Stimulated activated CD8-positive, alpha-beta memory T cell treated with anti-CD3 and anti-CD28 coated beads, Interleukin-15, amount 100 ng/mL, for 4 hours (primary cell): ENCODE measurements around the gene IYD.

Source experiments
- DNase-seq, 2 donors: peaks; one replicate each; pipeline ENCODE4 v3.0.0-alpha.2; 2020; ENCODE audit warnings: low read depth in 2 of 2

IYD gene

GRCh38 chr6:150368762-150369161 is at the start of gene IYD:
Gene IYD (plus strand): TSS chr6:150369012. CDS start chr6:150369032, 20 bp downstream.
- no peak for DNase-seq

- no peak for DNase-seq
These were observed 48.9 kb upstream of the IYD start for GRCh38 chr6:150319924-150320323.

- DNase-seq = no peak
These were observed 48.4 kb upstream of the IYD start for GRCh38 chr6:150320442-150320841.

GRCh38 chr6:150322466-150322871 is 46.3 kb upstream of the IYD start:
- no peak for DNase-seq

GRCh38 chr6:150323205-150323604 is 45.6 kb upstream of the IYD start:
- DNase-seq = no peak

- DNase-seq = no peak
These were observed 44.8 kb upstream of the IYD start for GRCh38 chr6:150324044-150324443.

- no peak for DNase-seq
These were observed 43.6 kb upstream of the IYD start for GRCh38 chr6:150325066-150325772.

GRCh38 chr6:150327117-150327774 is 41.6 kb upstream of the IYD start:
- DNase-seq = no peak

GRCh38 chr6:150328744-150329405 is 39.9 kb upstream of the IYD start:
- no peak for DNase-seq

- DNase-seq = no peak
These were observed 37.5 kb upstream of the IYD start for GRCh38 chr6:150331344-150331743.

- DNase-seq = no peak
These were observed 35.8 kb upstream of the IYD start for GRCh38 chr6:150332939-150333584.

- no peak for DNase-seq
These were observed 35.2 kb upstream of the IYD start for GRCh38 chr6:150333585-150333941.

GRCh38 chr6:150334790-150335783 is 33.7 kb upstream of the IYD start:
- no peak for DNase-seq

GRCh38 chr6:150336299-150336698 is 32.5 kb upstream of the IYD start:
- no peak for DNase-seq

- DNase-seq = no peak
These were observed 32.1 kb upstream of the IYD start for GRCh38 chr6:150336708-150337107.

GRCh38 chr6:150342126-150342525 is 26.7 kb upstream of the IYD start:
- no peak for DNase-seq

GRCh38 chr6:150343434-150343833 is 25.4 kb upstream of the IYD start:
- DNase-seq = no peak

- DNase-seq = no peak
These were observed 23.0 kb upstream of the IYD start for GRCh38 chr6:150345781-150346180.

GRCh38 chr6:150346346-150346745 is 22.5 kb upstream of the IYD start:
- no peak for DNase-seq

GRCh38 chr6:150347845-150348244 is 21.0 kb upstream of the IYD start:
- no peak for DNase-seq

- DNase-seq = no peak
These were observed 19.3 kb upstream of the IYD start for GRCh38 chr6:150349546-150349945.
